Hepatocyte (in vitro differentiated cells): ENCODE results near the gene CCT3.

Experiments used
- CTCF ChIP-seq: fragments of 200-600 bp; sonication (generic); IDR thresholded peaks from 2 replicates; pipeline ENCODE4 v1.5.1; 2016; ENCODE audit warnings: antibody characterized with exemption, mild to moderate bottlenecking; ENCODE audit not compliant: poor library complexity
- EZH2 ChIP-seq: fragments of 200-600 bp; sonication (generic); IDR thresholded peaks from 2 replicates; pipeline ENCODE4 v1.6.1; 2016; ENCODE audit warnings: antibody characterized with exemption, mild to moderate bottlenecking, borderline replicate concordance

- TF ChIP-seq CTCF (no peak), EZH2 (no peak)
These were observed 48.2 kb downstream of the CCT3 start for GRCh38 chr1:156289857-156290256.
